K562 (cell line): ENCODE results near the gene RNASEH2A. TPM values are rescaled to one million over a fixed set of nuclear protein-coding genes. Genes with fewer than 3 reads are reported as not detected.
A peak's percentile ranks its signal among the peaks of the same experiment; 100 is the strongest.

Experiments used
- ATAC-seq: fragments of 200-7000 bp; cut with Tn5 transposase; 3 replicates; pipeline ENCODE4 v1.9.1; 2020; ENCODE audit warnings: moderate library complexity
- BruUV-seq: library from RNA; stranded (reverse); fragments of 400-500 nt; replicated peaks from 2 replicates; lab custom pipeline; 2021; lab: Mats Ljungman, UMichigan
- CTCF ChIA-PET: fragments of 300-600 bp; formaldehyde crosslinking; extraction: SDS; loops from one replicate; lab custom pipeline; 2021; ENCODE audit warnings: low intra/inter-chr PET ratio; lab: Yijun Ruan, JAX
- POLR2A ChIA-PET: fragments of 300-600, 350-650 bp; sonication (Branson Sonifier 250); formaldehyde crosslinking; extraction: SDS; loops from one replicate; lab custom pipeline; 2021; ENCODE audit warnings: antibody characterized with exemption, inconsistent platforms; lab: Yijun Ruan, JAX
- DNase-seq, 4 experiments: peaks; one replicate each; pipeline versions ENCODE4 v3.0.0 to v3.0.0-alpha.2; 2011 to 2018; ENCODE audit warnings: low spot score in 3 of 4, mixed read lengths in 3 of 4; ENCODE audit errors: extremely low read depth in 1 of 4
- FAIRE-seq: peaks from 2 replicates; lab custom pipeline; 2011; peaks lifted over from hg19 to GRCh38; lab: Jason Lieb, UNC
- H2AFZ ChIP-seq: 2 replicates; pipeline ENCODE4 v1.6.0; 2011; ENCODE audit warnings: low read depth, low read length, control low read depth, inconsistent platforms
- H3K27ac ChIP-seq: fragments of 200-600 bp; 3 replicates; pipeline ENCODE4 v1.8.0; 2011; ENCODE audit warnings: low read depth, mild to moderate bottlenecking, control low read depth, inconsistent platforms, low read length, moderate library complexity, mixed read lengths; ENCODE audit errors: extremely low read depth
- H3K27me3 ChIP-seq, 2 experiments: fragments of 300-600 bp in 1 of 2; 2 replicates in 1 of 2; 3 replicates in 1 of 2; pipeline versions ENCODE4 v1.6.0 to v1.8.0; 2011; ENCODE audit warnings: inconsistent platforms in 2 of 2, low read length in 2 of 2, mild to moderate bottlenecking in 1 of 2, mixed read lengths in 1 of 2, moderate library complexity in 1 of 2; ENCODE audit not compliant: control insufficient read depth in 2 of 2, insufficient read depth in 2 of 2
- H3K36me3 ChIP-seq: fragments of 300-600 bp; 3 replicates; pipeline ENCODE4 v1.8.0; 2011; ENCODE audit warnings: mild to moderate bottlenecking, low read length, inconsistent platforms; ENCODE audit not compliant: control insufficient read depth, insufficient read depth
- H3K4me1 ChIP-seq, 2 experiments: fragments of 200-600 bp in 1 of 2; replicated peaks in 1 of 2; 2 replicates in 1 of 2; 3 replicates in 1 of 2; pipeline versions ENCODE4 v1.5.1 to v1.8.0; 2011; ENCODE audit warnings: inconsistent platforms in 2 of 2, low read length in 2 of 2, mild to moderate bottlenecking in 1 of 2, mixed read lengths in 1 of 2, moderate library complexity in 1 of 2; ENCODE audit not compliant: control insufficient read depth in 2 of 2, insufficient read depth in 2 of 2
- H3K4me2 ChIP-seq: 2 replicates; pipeline ENCODE4 v1.6.1; 2011; ENCODE audit warnings: low read length, control low read depth, inconsistent platforms, mixed read lengths; ENCODE audit not compliant: insufficient read depth
- H3K4me3 ChIP-seq: fragments of 200-600 bp; sonication (generic), shearing (Covaris generic); 2 replicates; pipeline ENCODE4 v1.5.1; 2016; ENCODE audit warnings: control low read depth, inconsistent platforms
- H3K79me2 ChIP-seq: fragments of 200-600 bp; 3 replicates; pipeline ENCODE4 v1.8.0; 2011; ENCODE audit warnings: low read length, inconsistent platforms; ENCODE audit not compliant: control insufficient read depth, insufficient read depth
- H3K9ac ChIP-seq, 2 experiments: 2 replicates each; pipeline versions ENCODE4 v1.6.0 to v1.6.1; 2011; ENCODE audit warnings: low read depth in 2 of 2, low read length in 2 of 2, control low read depth in 1 of 2, inconsistent platforms in 1 of 2, mild to moderate bottlenecking in 1 of 2, mixed read lengths in 1 of 2; ENCODE audit not compliant: insufficient read depth in 1 of 2
- H3K9me1 ChIP-seq: one replicate; pipeline ENCODE4 v1.6.0; 2011; ENCODE audit warnings: inconsistent platforms, mild to moderate bottlenecking, low read length, moderate library complexity; ENCODE audit not compliant: control insufficient read depth, insufficient read depth
- H3K9me3 ChIP-seq: replicated peaks from 2 replicates; pipeline ENCODE4 v1.5.1; 2011; ENCODE audit warnings: low read depth, low read length, inconsistent platforms; ENCODE audit not compliant: control insufficient read depth, insufficient read depth
- H4K20me1 ChIP-seq: replicated peaks from 2 replicates; pipeline ENCODE4 v1.6.1; 2011; ENCODE audit warnings: low read length, inconsistent platforms, mixed read lengths; ENCODE audit not compliant: control insufficient read depth, insufficient read depth
- C11orf30 ChIP-seq: fragments of 450-650 bp; IDR thresholded peaks from 2 replicates; pipeline ENCODE4 v1.6.1; 2016; ENCODE audit warnings: low read depth, mild to moderate bottlenecking
- ELK1 ChIP-seq: sonication (generic); formaldehyde crosslinking; IDR thresholded peaks from 2 replicates; pipeline ENCODE4 v1.8.1; 2022; ENCODE audit warnings: missing genetic modification reagents
- ESRRA ChIP-seq: fragments of 450-650 bp; IDR thresholded peaks from 2 replicates; pipeline ENCODE4 v1.6.1; 2014; ENCODE audit warnings: low read depth, mild to moderate bottlenecking, moderate library complexity, borderline replicate concordance
- GTF2E2 ChIP-seq: fragments of 200-800 bp; sonication (Bioruptor generic); IDR thresholded peaks from 2 replicates; pipeline ENCODE4 v1.6.1; 2016; ENCODE audit warnings: missing genetic modification characterization, missing compliant biosample characterization
- PHF21A ChIP-seq: fragments of 450-650 bp; IDR thresholded peaks from 2 replicates; pipeline ENCODE4 v1.6.1; 2017; ENCODE audit warnings: low read depth, borderline replicate concordance
- PKNOX1 ChIP-seq: fragments of 450-650 bp; IDR thresholded peaks from 2 replicates; pipeline ENCODE4 v1.6.1; 2016
- RBBP5 ChIP-seq: fragments of 200-600 bp; sonication (generic); IDR thresholded peaks from 2 replicates; pipeline ENCODE4 v1.6.1; 2012; ENCODE audit warnings: borderline replicate concordance, mild to moderate bottlenecking, low read length, control low read depth, inconsistent platforms; ENCODE audit not compliant: insufficient read depth, poor library complexity, severe bottlenecking
- SAP30 ChIP-seq: fragments of 200-600 bp; sonication (generic); IDR thresholded peaks from 2 replicates; pipeline ENCODE4 v1.6.1; 2012; ENCODE audit warnings: borderline replicate concordance, low read depth, mild to moderate bottlenecking, moderate library complexity, low read length, control low read depth, inconsistent platforms; ENCODE audit not compliant: insufficient read depth, poor library complexity, severe bottlenecking
- TBP ChIP-seq: optimal IDR thresholded peaks from 2 replicates; pipeline ENCODE3; 2011; ENCODE audit warnings: low read depth, low read length, improper control_type of control experiment
- TOE1 ChIP-seq, 2 experiments: fragments of 450-650 bp in 1 of 2; sonication (generic) in 1 of 2; formaldehyde crosslinking in 1 of 2; IDR thresholded peaks; 2 replicates each; pipeline versions ENCODE4 v1.7.1 to v1.8.0; 2016 to 2022; ENCODE audit warnings: borderline replicate concordance in 2 of 2, mild to moderate bottlenecking in 2 of 2, antibody characterized with exemption in 1 of 2, inconsistent platforms in 1 of 2, low read depth in 1 of 2, missing genetic modification reagents in 1 of 2, moderate library complexity in 1 of 2
- UBTF ChIP-seq, 2 experiments: IDR thresholded peaks; 2 replicates each; pipeline ENCODE4 v1.6.1; 2012; ENCODE audit warnings: improper control_type of control experiment in 2 of 2, low read depth in 2 of 2, low read length in 2 of 2, borderline replicate concordance in 1 of 2
- YY1 ChIP-seq, 3 experiments: IDR thresholded peaks; 2 replicates each; pipeline ENCODE4 v1.6.1; 2011; ENCODE audit warnings: low read length in 2 of 3, mild to moderate bottlenecking in 2 of 3, moderate library complexity in 2 of 3, borderline replicate concordance in 1 of 3, control low read depth in 1 of 3, low read depth in 1 of 3; ENCODE audit not compliant: insufficient read depth in 3 of 3, insufficient replicate concordance in 2 of 3, control insufficient read depth in 1 of 3, insufficient read length in 1 of 3; ENCODE audit errors: extremely low read depth in 1 of 3
- ZNF146 ChIP-seq: IDR thresholded peaks from one replicate; pipeline ENCODE4 v1.6.1; 2018; ENCODE audit warnings: missing compliant biosample characterization; ENCODE audit not compliant: unreplicated experiment
- ZNF263 ChIP-seq: sonication (generic); formaldehyde crosslinking; IDR thresholded peaks from 2 replicates; pipeline ENCODE4 v1.8.0; 2022; ENCODE audit warnings: mild to moderate bottlenecking, missing genetic modification reagents, borderline replicate concordance
- ZNF316 ChIP-seq: fragments of 450-650 bp; IDR thresholded peaks from 2 replicates; pipeline ENCODE4 v1.6.1; 2016
- WGBS: fragments of 100-300 bp; shearing (Covaris generic); methylation state at CpG from one replicate; pipeline ENCODE4 v1.1.6; 2016; ENCODE audit warnings: low coverage, mixed read lengths; ENCODE audit not compliant: insufficient coverage; ENCODE audit errors: missing lambda C conversion rate; 5-methylcytosine and 5-hydroxymethylcytosine counted together
- in situ Hi-C: fragments of 300-500 bp; cut with MboI; formaldehyde crosslinking; loops from 4 replicates; pipeline ENCODE4 v1.15.0; 2018; ENCODE audit warnings: inconsistent platforms, mixed read lengths
- intact Hi-C: fragments of 100-400 bp; cut with micrococcal nuclease; formaldehyde crosslinking; loops from 2 replicates; pipeline ENCODE4 v1.14.2; 2022
- polyA plus RNA-seq, 8 experiments: library from polyadenylated mRNA; depleted of rRNA in 4 of 8; stranded (reverse) in 5 of 8; unstranded in 3 of 8; fragments of >200 nt; fragmentation: Nextera tagmentation in 2 of 8; fragmentation: Illumina TruSeq in 1 of 8; extraction: Ambion mirVana in 2 of 8; extraction: Trizol in 1 of 8; gene quantifications; 2 replicates each; pipeline versions ENCODE4 v1.2.1 to v1.2.3, GENCODE V29; 2011 to 2014; ENCODE audit warnings: inconsistent platforms in 1 of 8, missing spikeins in 1 of 8
- total RNA-seq, 7 experiments: library from RNA; depleted of rRNA in 6 of 7; stranded (reverse); fragments of >200 nt in 6 of 7; fragmentation: Illumina TruSeq in 2 of 7; extraction: Trizol in 2 of 7; gene quantifications; 2 replicates each; pipeline versions ENCODE4 v1.2.1 to v1.2.3, GENCODE V29; 2011 to 2021; ENCODE audit warnings: low replicate concordance in 1 of 7

The RNASEH2A gene
- total and polyA plus RNA-seq, 9 of the 15 experiments (the other 6 are each of a cell fraction or from before 2014, with no cell fraction given) = 22.3 to 78.0 (median 61.7) TPM

- BruUV-seq = TSS peak; percentile 62
- Histone ChIP-seq H4K20me1 (no peaks in the 10 kb centered on the region), H3K9me1 (no peaks in the 10 kb centered on the region), H3K4me3 (peak overlapping the region; percentile 76), H3K4me1 (peaks cover 30 to 60% of the 10 kb centered on the region in 2 experiments; a peak in 4 of 5 replicates), H3K27ac (peak overlapping the region; percentile 90), H3K9me3 (no peaks in the 10 kb centered on the region), H2AFZ (peak overlapping the region; percentile 97), H3K79me2 (peaks cover 30% of the 10 kb centered on the region), H3K4me2 (peak overlapping the region; percentile 82), H3K27me3 (no peaks in the 10 kb centered on the region), H3K9ac (peak overlapping the region; percentile 90 to 96), H3K36me3 (peaks cover 33% of the 10 kb centered on the region; the same call in 2 of the 3 replicates)
- in situ Hi-C loops (no loop called here), intact Hi-C loops (no loop called here)
- WGBS = 4% methylated on average over 26 of the region's 38 CpGs
- DNase-seq = peak; percentile 40 to 56 (median 50)
- FAIRE-seq = no peak
- ChIA-PET POLR2A (interaction anchor here (0.5 to 2.7 kb wide), 7 partner anchors 9 to 190 kb away, joined by 3 to 12 read pairs (median 3); partner anchors contain the start of genes DHPS, JUNB, ZNF490 and ZNF791), CTCF (no interaction called here)
- ATAC-seq = peak; percentile 27
- no peak for TF ChIP-seq ELK1
- TF ChIP-seq TBP = no peak
- TF ChIP-seq UBTF (IDR thresholded peaks at IDR 0.05; ENCODE audit: borderline replicate concordance in 1 of 2, low read depth in 2 of 2, low read length in 2 of 2) = peak in 1 of 2 experiments; percentile 24; a peak in 1 of 4 replicates
- peak in 1 of 3 experiments; percentile 38 for TF ChIP-seq YY1 (IDR thresholded peaks at IDR 0.05; ENCODE audit: borderline replicate concordance in 1 of 3, control insufficient read depth in 1 of 3, extremely low read depth in 1 of 3, insufficient read depth in 3 of 3, insufficient read length in 1 of 3, insufficient replicate concordance in 2 of 3, low read depth in 1 of 3, low read length in 2 of 3)
- TF ChIP-seq ESRRA = peak; percentile 44; the same call in 1 of the 2 replicates
- peak; percentile 31; the same call in 1 of the 2 replicates for TF ChIP-seq ZNF316
- peak; percentile 82 for TF ChIP-seq RBBP5
- peak; percentile 54; the same call in 1 of the 2 replicates for TF ChIP-seq GTF2E2 (tag)
- TF ChIP-seq PHF21A = no peak
- 0 out of 2 replicates have a peak, but pooled peaks have one; percentile 6 for TF ChIP-seq PKNOX1
- no peak for TF ChIP-seq ZNF146 (CRISPR knock-in tag)
- peak; percentile 0 for TF ChIP-seq SAP30
- no peak for TF ChIP-seq TOE1 (IDR thresholded peaks at IDR 0.05; ENCODE audit: borderline replicate concordance)
- no peak for TF ChIP-seq TOE1 (CRISPR knock-in tag; IDR thresholded peaks at IDR 0.05; ENCODE audit: borderline replicate concordance, low read depth)
- peak; percentile 95 for TF ChIP-seq ZNF263 (CRISPR knock-in tag)
- peak; percentile 47 for TF ChIP-seq C11orf30
Observed at GRCh38 chr19:12800923-12801465, 5.4 kb upstream of the RNASEH2A start.
